Colonic mucosa (tissue), 4 donors: ENCODE results near the gene GLRA2. TPM values are rescaled to one million over a fixed set of nuclear protein-coding genes. Genes with fewer than 3 reads are reported as not detected.

ENCODE experiments used
- DNase-seq: peaks from one replicate; pipeline ENCODE4 v3.0.0-alpha.2; 2020
- H3K27ac ChIP-seq: fragments of 200-600 bp; one replicate; pipeline ENCODE4 v1.8.0; 2021
- H3K27me3 ChIP-seq: fragments of 200-600 bp; one replicate; pipeline ENCODE4 v1.8.0; 2021
- H3K36me3 ChIP-seq: fragments of 200-600 bp; one replicate; pipeline ENCODE4 v1.8.0; 2021
- H3K4me1 ChIP-seq: fragments of 200-600 bp; one replicate; pipeline ENCODE4 v1.8.0; 2021; ENCODE audit warnings: mild to moderate bottlenecking
- H3K4me3 ChIP-seq: fragments of 200-600 bp; one replicate; pipeline ENCODE4 v1.8.0; 2021
- H3K9ac ChIP-seq, 2 donors: one replicate each; pipeline ENCODE4 v1.7.0; 2013; ENCODE audit warnings: control low read depth in 2 of 2, low read depth in 2 of 2, low read length in 2 of 2
- H3K9me3 ChIP-seq: fragments of 200-600 bp; one replicate; pipeline ENCODE4 v1.8.0; 2021
- intact Hi-C: fragments of 100-400 bp; cut with DNase I; formaldehyde crosslinking; loops from one replicate; pipeline ENCODE4 v1.14.1; 2022
- total RNA-seq, 2 donors: library from RNA; stranded (reverse); fragmentation: NEBNext Ultra II Directional in 1 of 2; extraction: Animal tissue kit (Norgen Biotek cat#: 25700) in 1 of 2; gene quantifications; one replicate each; pipeline ENCODE4 v1.2.1, GENCODE V29; 2021
- TF ChIP-seq, protein P1 (sequence below): fragments of 200-600 bp; IDR thresholded peaks from one replicate; pipeline ENCODE4 v1.8.0; 2022; ENCODE audit warnings: antibody characterized with exemption, mild to moderate bottlenecking
- donor health status: healthy.
- donor health status: DM: no; HTN: no; CAD: no.
- donor health status: DM: no; HTN: no; CAD: no.

The GLRA2 gene
- total RNA-seq, 2 donors from 2014 or later = 0.35 to 0.49 TPM

DNA sequence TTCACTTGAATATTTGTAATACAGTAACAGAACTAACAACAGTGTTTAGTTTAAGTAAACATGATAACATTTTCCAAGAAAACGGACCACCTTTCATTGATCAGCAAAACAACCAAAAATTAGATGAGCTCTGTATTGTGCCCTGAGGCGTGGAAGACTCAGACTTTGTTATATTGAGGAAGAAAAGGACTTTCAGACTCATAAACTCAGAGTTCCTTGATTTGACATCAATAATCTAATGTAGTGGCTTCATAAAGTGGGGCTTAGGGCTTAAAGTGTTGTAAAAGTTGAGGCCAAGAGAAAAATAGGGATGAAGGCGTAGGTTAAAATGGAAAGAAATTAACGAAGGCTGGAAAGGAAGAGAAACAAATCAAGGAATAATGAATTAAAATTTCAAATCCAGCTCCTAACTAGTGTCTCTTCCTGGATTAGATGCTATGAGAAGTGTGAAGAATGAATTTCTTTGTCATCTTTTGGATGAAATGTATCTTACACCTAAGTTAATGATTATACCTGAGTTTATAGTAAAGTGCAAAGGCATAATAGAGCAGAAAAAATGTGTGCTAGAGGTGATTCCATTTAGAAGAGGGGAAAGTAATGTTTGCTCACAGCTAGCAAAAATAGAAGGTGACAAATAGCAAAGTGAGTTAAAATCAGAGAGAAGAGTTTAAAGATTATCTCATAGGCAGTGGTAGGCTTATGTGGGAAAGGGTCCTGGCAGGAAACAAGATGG, 19.8 kb upstream of the GLRA2 start:
- Histone ChIP-seq H3K9me3 (no peaks in the 10 kb centered on the region), H3K9ac (no peak overlapping the region), H3K4me3 (no peak overlapping the region), H3K27ac (no peak overlapping the region), H3K4me1 (no peaks in the 10 kb centered on the region), H3K27me3 (no peaks in the 10 kb centered on the region), H3K36me3 (no peaks in the 10 kb centered on the region)
- intact Hi-C loops = no loop called here
- DNase-seq = no peak
- TF ChIP-seq, protein P1, sequence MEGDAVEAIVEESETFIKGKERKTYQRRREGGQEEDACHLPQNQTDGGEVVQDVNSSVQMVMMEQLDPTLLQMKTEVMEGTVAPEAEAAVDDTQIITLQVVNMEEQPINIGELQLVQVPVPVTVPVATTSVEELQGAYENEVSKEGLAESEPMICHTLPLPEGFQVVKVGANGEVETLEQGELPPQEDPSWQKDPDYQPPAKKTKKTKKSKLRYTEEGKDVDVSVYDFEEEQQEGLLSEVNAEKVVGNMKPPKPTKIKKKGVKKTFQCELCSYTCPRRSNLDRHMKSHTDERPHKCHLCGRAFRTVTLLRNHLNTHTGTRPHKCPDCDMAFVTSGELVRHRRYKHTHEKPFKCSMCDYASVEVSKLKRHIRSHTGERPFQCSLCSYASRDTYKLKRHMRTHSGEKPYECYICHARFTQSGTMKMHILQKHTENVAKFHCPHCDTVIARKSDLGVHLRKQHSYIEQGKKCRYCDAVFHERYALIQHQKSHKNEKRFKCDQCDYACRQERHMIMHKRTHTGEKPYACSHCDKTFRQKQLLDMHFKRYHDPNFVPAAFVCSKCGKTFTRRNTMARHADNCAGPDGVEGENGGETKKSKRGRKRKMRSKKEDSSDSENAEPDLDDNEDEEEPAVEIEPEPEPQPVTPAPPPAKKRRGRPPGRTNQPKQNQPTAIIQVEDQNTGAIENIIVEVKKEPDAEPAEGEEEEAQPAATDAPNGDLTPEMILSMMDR = no peak

DNA sequence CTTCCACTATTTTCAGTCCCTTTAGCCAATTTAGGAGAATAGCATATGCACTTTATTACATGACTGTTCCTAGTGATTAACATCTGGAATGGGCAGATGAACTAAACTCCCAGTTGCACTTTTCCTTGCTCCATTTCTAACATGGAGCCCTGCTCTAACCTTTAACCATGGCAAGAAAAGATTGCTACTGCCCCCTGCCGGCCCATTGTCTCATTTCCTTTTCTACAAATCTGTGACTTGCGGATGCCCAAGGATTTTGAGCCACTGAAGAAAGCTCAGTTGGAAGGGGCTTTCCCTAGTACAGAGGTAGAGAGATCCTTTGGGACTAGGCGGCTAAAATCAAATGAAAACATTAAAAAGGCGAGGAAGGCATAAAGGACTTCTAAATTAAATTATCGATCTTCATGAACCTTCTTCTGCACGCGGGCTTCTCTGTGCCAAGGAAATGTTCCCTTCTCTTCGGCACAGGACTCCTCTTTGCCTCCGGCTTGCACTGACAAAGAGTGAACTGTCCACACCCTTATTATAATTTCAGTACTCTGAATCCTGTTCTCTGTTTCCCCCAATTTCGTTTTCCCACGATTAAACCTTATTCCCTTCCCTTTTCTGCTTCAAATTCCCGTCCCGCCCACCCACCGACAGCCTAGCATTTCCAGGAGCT, 577 bp upstream of the GLRA2 start:
- Histone ChIP-seq H3K4me1 (no peaks in the 10 kb centered on the region), H3K27me3 (no peaks in the 10 kb centered on the region), H3K36me3 (no peaks in the 10 kb centered on the region), H3K9me3 (no peaks in the 10 kb centered on the region), H3K9ac (no peak overlapping the region), H3K27ac (no peak overlapping the region), H3K4me3 (no peak overlapping the region)
- DNase-seq = peak; percentile 87
- intact Hi-C loops = loop anchor here (5.0 kb wide), 1 partner anchor 476 kb away; no protein-coding TSS in a partner anchor
- TF ChIP-seq, protein P1 = peak; percentile 39

DNA sequence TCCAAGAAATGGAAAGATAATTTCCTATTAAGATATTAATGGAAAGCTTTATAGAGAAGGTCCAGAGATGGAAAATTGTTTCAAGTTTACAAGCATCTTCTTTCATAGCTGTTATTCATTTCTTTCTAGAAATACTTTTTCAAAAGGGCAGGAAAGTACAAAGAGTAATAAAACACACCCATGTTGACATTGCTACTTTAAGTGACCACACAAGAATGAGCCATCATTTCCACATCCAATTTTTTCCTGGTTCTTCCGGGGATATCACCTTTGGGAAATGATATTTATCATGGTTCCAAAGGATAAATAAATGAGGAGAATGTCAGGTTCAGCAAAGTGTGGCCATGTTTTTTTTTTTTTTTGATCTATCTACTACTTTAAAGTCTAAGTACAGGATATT, 4.5 kb downstream of the GLRA2 start:
- intact Hi-C loops = no loop called here
- Histone ChIP-seq H3K4me3 (no peak overlapping the region), H3K27ac (no peak overlapping the region), H3K27me3 (no peaks in the 10 kb centered on the region), H3K9ac (no peak overlapping the region), H3K4me1 (no peaks in the 10 kb centered on the region), H3K36me3 (no peaks in the 10 kb centered on the region), H3K9me3 (no peaks in the 10 kb centered on the region)
- DNase-seq = no peak
- TF ChIP-seq, protein P1 = no peak

DNA sequence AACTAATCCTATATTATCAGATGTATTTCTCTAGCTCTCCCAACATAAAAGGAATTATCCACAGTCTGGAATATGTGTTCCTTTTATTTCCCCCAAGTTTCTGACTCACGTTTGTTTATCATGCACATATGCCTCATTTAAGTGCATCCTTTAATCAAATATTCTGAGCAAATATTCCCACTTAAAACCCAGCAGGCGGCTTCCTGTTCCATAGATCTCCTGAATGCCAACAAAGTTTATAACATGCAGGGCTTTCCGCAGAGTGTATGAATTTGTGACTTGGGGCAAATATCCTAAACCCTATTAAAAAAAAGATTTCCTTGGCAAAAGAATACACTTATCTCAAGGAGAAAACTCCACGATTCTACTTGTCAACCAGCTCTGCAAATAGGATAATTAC, 16.9 kb downstream of the GLRA2 start:
- Histone ChIP-seq H3K4me1 (no peaks in the 10 kb centered on the region), H3K9ac (no peak overlapping the region), H3K27ac (no peak overlapping the region), H3K9me3 (no peaks in the 10 kb centered on the region), H3K27me3 (no peaks in the 10 kb centered on the region), H3K36me3 (no peaks in the 10 kb centered on the region), H3K4me3 (no peak overlapping the region)
- intact Hi-C loops = no loop called here
- no peak for DNase-seq
- TF ChIP-seq, protein P1 = no peak

DNA sequence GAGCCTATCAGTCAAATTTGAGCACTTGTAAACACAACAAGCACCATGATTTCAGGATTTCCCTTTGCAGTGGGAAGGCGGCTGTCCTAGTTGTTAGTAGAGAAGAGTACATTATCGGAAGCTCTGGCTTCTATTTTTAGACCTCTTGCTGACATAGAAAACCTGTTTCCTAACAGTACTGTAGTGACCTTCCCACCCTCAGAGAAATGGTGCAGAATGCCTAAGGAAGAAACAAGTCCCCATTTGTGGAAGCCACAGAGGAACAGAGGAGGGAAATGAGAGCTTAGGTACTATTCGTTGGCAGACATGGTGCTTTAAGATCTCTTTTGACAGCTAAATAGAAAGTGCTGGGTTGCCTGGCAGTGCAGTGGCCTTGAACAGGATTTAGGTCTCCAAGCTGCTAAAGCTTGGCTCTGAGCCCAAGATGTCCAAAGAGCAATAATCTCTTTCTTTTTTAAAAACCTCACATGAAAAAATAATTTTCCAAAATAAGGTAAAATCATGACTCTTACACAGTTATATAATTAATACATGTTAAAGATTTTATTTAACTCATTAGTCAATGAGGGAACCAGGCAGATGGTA, 24.9 kb downstream of the GLRA2 start:
- Histone ChIP-seq H3K27me3 (no peaks in the 10 kb centered on the region), H3K27ac (no peak overlapping the region), H3K4me3 (no peak overlapping the region), H3K4me1 (no peaks in the 10 kb centered on the region), H3K9me3 (no peaks in the 10 kb centered on the region), H3K9ac (no peak overlapping the region), H3K36me3 (no peaks in the 10 kb centered on the region)
- intact Hi-C loops = no loop called here
- DNase-seq = no peak
- TF ChIP-seq, protein P1 = no peak
